IPS-18a (cell line): ENCODE measurements around the gene ATP11C.
"Not testable (repeated sequence)": the region's sequence is repeated elsewhere in the genome, so short reads cannot be mapped to it uniquely, and the experiment has no call there.

Experiments
- H3K27ac ChIP-seq: one replicate; pipeline ENCODE4 v1.5.1; 2013; ENCODE audit warnings: low read length
- H3K27me3 ChIP-seq: one replicate; pipeline ENCODE4 v1.6.1; 2013; ENCODE audit warnings: mild to moderate bottlenecking, low read length; ENCODE audit not compliant: control insufficient read depth, insufficient read depth
- H3K36me3 ChIP-seq: one replicate; pipeline ENCODE4 v1.6.1; 2013; ENCODE audit warnings: low read depth, low read length; ENCODE audit not compliant: control insufficient read depth
- H3K4me1 ChIP-seq: one replicate; pipeline ENCODE4 v1.6.1; 2013; ENCODE audit warnings: low read depth, low read length; ENCODE audit not compliant: control insufficient read depth
- H3K4me3 ChIP-seq: one replicate; pipeline ENCODE4 v1.5.1; 2013; ENCODE audit warnings: low read length
- H3K9ac ChIP-seq: one replicate; pipeline ENCODE4 v1.6.1; 2013; ENCODE audit warnings: mild to moderate bottlenecking, low read length, moderate library complexity
- H3K9me3 ChIP-seq: one replicate; pipeline ENCODE4 v1.6.1; 2013; ENCODE audit warnings: low read depth, low read length; ENCODE audit not compliant: control insufficient read depth

The ATP11C gene

GRCh38 chrX:139932901-139933796 lies at the start of gene ATP11C:
TSS of gene ATP11C (minus strand) at chrX:139933053. CDS start at chrX:139932042, 1,011 bp downstream.
- Histone ChIP-seq H3K27ac (no peak within 1 kb of the TSS), H3K9ac (peak within 1 kb of the TSS; percentile 73), H3K4me3 (peak within 1 kb of the TSS; percentile 64), H3K9me3 (no peaks in the 10 kb centered on the region), H3K27me3 (no peaks in the 10 kb centered on the region), H3K4me1 (peaks cover 16% of the 10 kb centered on the region), H3K36me3 (no peaks in the 10 kb centered on the region)

- no peak overlapping the region for H3K9ac ChIP-seq
- H3K4me3 ChIP-seq: no peak overlapping the region
- no peak overlapping the region for H3K27ac ChIP-seq
- peaks cover 14% of the 10 kb centered on the region for H3K9me3 ChIP-seq
- no peaks in the 10 kb centered on the region for H3K27me3 ChIP-seq
- no peaks in the 10 kb centered on the region for H3K36me3 ChIP-seq
- H3K4me1 ChIP-seq: peaks cover 4% of the 10 kb centered on the region
Observed at GRCh38 chrX:139974471-139974870, 41.6 kb upstream of the ATP11C start.

DNA sequence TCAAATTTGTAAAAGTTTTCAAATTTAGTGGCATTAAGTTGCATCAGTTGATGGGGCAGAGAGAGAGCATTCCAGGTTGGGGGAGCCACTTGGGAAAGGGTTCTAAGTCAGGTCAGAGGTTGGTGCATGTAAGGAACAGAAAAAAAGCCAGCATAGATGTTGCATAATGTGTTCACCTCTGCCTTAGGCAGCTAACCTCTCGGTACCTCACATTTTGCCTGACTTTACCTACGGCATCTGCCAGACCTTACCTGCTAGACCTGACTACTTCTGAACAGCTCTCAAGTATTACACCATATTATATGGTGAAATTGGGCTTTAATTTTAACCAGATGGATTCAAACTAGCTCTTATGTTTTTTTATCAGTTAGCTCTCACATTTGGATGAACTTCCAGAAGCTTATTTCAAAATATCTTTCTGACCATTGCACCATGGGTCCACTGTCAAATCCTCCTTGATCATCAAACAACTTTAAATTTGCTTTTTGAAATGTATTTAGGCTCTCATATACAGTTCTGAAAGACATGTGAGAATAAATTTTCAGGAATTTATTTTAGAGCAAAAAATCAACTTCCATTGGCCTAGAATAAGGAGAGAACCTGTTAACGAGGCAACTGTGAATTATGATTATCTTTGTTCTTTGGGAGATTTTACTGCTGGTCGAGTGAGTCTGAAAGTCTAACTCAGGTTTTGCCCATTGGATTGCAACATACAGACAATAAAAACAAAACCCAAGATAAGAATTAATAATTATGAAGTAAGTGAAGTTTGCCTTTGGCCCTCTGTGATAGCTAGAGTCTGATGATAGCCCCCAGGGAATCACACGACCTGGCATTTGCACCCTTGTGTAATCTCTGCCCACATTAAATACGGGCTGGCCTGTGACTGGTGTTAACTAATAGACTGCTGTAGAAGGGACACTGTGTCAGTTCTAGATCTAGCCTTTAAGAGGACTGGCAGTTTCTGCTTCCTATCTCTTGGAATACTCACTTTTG lies 40.1 kb upstream of the ATP11C start:
- H3K9me3 ChIP-seq: peaks cover 14% of the 10 kb centered on the region
- no peak overlapping the region for H3K4me3 ChIP-seq

GRCh38 chrX:139972113-139972512 lies 39.3 kb upstream of the ATP11C start:
- H3K4me3 ChIP-seq: no peak overlapping the region
- no peaks in the 10 kb centered on the region for H3K27me3 ChIP-seq
- H3K9ac ChIP-seq: no peak overlapping the region
- peaks cover 17% of the 10 kb centered on the region for H3K9me3 ChIP-seq
- H3K4me1 ChIP-seq: peaks cover 4% of the 10 kb centered on the region
- no peaks in the 10 kb centered on the region for H3K36me3 ChIP-seq
- H3K27ac ChIP-seq: no peak overlapping the region

More for the DNA sequence above, 40.1 kb upstream of the ATP11C start:
- Histone ChIP-seq H3K27ac (no peak overlapping the region), H3K4me1 (peaks cover 4% of the 10 kb centered on the region), H3K27me3 (no peaks in the 10 kb centered on the region), H3K36me3 (no peaks in the 10 kb centered on the region), H3K9ac (no peak overlapping the region)

GRCh38 chrX:139971394-139971749 lies 38.5 kb upstream of the ATP11C start:
- Histone ChIP-seq H3K36me3 (no peaks in the 10 kb centered on the region), H3K4me3 (peak overlapping the region; percentile 9), H3K9ac (no peak overlapping the region), H3K27me3 (no peaks in the 10 kb centered on the region), H3K4me1 (peaks cover 4% of the 10 kb centered on the region), H3K27ac (no peak overlapping the region), H3K9me3 (peaks cover 15% of the 10 kb centered on the region)

DNA sequence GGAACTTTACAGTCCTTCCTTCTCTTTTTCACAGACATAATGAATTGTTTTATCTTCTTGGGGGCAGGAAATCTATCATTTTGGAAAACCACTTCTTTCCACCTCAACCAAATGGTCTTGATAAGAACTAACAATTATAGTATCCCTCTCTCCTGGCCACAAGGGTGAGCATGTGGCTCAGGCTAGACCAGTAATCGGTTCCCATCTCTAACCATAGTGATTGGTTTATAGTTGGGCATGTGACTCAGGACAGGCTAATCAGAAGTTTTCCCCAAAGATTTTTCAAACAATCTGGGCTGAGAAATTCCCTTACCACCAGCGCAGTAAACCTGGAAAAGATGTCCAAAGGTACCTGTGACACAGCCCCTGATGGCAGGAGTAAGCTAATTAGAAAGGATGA lies 36.4 kb upstream of the ATP11C start:
- Histone ChIP-seq H3K9me3 (peaks cover 15% of the 10 kb centered on the region), H3K9ac (no peak overlapping the region), H3K36me3 (no peaks in the 10 kb centered on the region), H3K27ac (no peak overlapping the region), H3K4me3 (no peak overlapping the region), H3K27me3 (no peaks in the 10 kb centered on the region), H3K4me1 (peaks cover 4% of the 10 kb centered on the region)

DNA sequence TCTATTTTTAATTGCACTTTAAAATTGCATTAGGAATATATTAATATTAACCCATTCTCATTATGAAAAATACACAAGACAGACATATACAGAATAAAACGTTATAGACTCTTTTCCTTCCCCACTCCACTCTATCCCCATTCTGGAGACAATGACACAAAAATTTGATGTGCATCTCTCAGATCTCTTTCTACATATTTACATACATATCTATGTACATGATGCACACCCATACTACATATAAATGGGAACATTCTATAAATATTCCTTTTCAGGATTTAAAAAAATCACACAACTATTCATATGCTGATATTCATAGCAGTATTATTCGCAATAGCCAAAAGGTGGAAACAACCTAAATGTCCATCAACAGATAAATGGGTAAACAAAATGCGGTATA lies 34.9 kb upstream of the ATP11C start:
- Histone ChIP-seq H3K27ac (no peak overlapping the region), H3K4me3 (no peak overlapping the region), H3K9me3 (peaks cover 15% of the 10 kb centered on the region), H3K4me1 (peaks cover 4% of the 10 kb centered on the region), H3K9ac (no peak overlapping the region), H3K36me3 (no peaks in the 10 kb centered on the region), H3K27me3 (no peaks in the 10 kb centered on the region)

- no peak overlapping the region for H3K27ac ChIP-seq
- no peaks in the 10 kb centered on the region for H3K27me3 ChIP-seq
- peaks cover 13% of the 10 kb centered on the region for H3K9me3 ChIP-seq
- no peaks in the 10 kb centered on the region for H3K36me3 ChIP-seq
- no peak overlapping the region for H3K4me3 ChIP-seq
- no peak overlapping the region for H3K9ac ChIP-seq
- peaks cover 4% of the 10 kb centered on the region for H3K4me1 ChIP-seq
Observed at GRCh38 chrX:139967300-139967699, 34.4 kb upstream of the ATP11C start.

GRCh38 chrX:139966159-139966558 lies 33.3 kb upstream of the ATP11C start:
- H3K4me3 ChIP-seq: not testable (repeated sequence)

GRCh38 chrX:139965421-139965820 lies 32.6 kb upstream of the ATP11C start, which contains the start of gene CXorf66:
TSS of gene CXorf66 (minus strand) at chrX:139965521. CDS start at chrX:139965496, 25 bp downstream.
- Histone ChIP-seq H3K4me1 (peaks cover 3% of the 10 kb centered on the region), H3K9ac (no peak within 1 kb of the TSS)

More at GRCh38 chrX:139966159-139966558, 33.3 kb upstream of the ATP11C start:
- H3K4me1 ChIP-seq, H3K27me3 ChIP-seq, H3K36me3 ChIP-seq, H3K9me3 ChIP-seq, H3K27ac ChIP-seq, H3K9ac ChIP-seq: not testable (repeated sequence)

GRCh38 chrX:139961091-139961490 lies 28.2 kb upstream of the ATP11C start:
- H3K4me1 ChIP-seq, H3K4me3 ChIP-seq, H3K9ac ChIP-seq, H3K27ac ChIP-seq, H3K27me3 ChIP-seq, H3K36me3 ChIP-seq: not testable (repeated sequence)
- H3K9me3 ChIP-seq: peaks cover 15% of the 10 kb centered on the region

More at GRCh38 chrX:139965421-139965820, 32.6 kb upstream of the ATP11C start, which contains the start of gene CXorf66:
- Histone ChIP-seq H3K9me3 (peaks cover 13% of the 10 kb centered on the region), H3K27me3 (no peaks in the 10 kb centered on the region), H3K27ac (no peak within 1 kb of the TSS), H3K36me3 (no peaks in the 10 kb centered on the region), H3K4me3 (no peak within 1 kb of the TSS)
